ENCODE data around the gene GABRG3. TPM values are rescaled to one million over a fixed set of nuclear protein-coding genes. Genes with fewer than 3 reads are reported as not detected.

Gene GABRG3
- total and polyA plus RNA-seq, 9 of the 15 experiments (the other 6 are each of a cell fraction or from before 2014, with no cell fraction given), result 4.0 to 15.1 (median 11.2) TPM

GRCh38 chr15:26941489-26941888 is 29.5 kb upstream of the GABRG3 start:
- Histone ChIP-seq H3K4me2 (ENCODE audit: insufficient read depth, low read length) (no peak overlapping the region), H3K9me3 (replicated peaks; ENCODE audit: control insufficient read depth, insufficient read depth, low read depth, low read length) (no peaks in the 10 kb centered on the region), H3K9me1 (ENCODE audit: control insufficient read depth, insufficient read depth, low read length) (peaks cover 2% of the 10 kb centered on the region), H3K9ac (ENCODE audit: insufficient read depth in 1 of 2, low read depth in 2 of 2, low read length in 2 of 2) (no peak overlapping the region), H3K36me3 (ENCODE audit: control insufficient read depth, insufficient read depth, low read length) (no peaks in the 10 kb centered on the region), H4K20me1 (replicated peaks; ENCODE audit: control insufficient read depth, insufficient read depth, low read length) (no peaks in the 10 kb centered on the region), H3K27me3 (ENCODE audit: control insufficient read depth in 2 of 2, insufficient read depth in 2 of 2, low read length in 2 of 2) (peaks cover 2 to 46% of the 10 kb centered on the region in 2 experiments; a peak in 3 of 5 replicates), H3K79me2 (ENCODE audit: control insufficient read depth, insufficient read depth, low read length) (no peaks in the 10 kb centered on the region), H2AFZ (ENCODE audit: low read depth, low read length) (no peak overlapping the region), H3K27ac (ENCODE audit: extremely low read depth, low read depth, low read length) (no peak overlapping the region), H3K4me1 (replicated peaks in 1 of 2; ENCODE audit: control insufficient read depth in 2 of 2, insufficient read depth in 2 of 2, low read length in 2 of 2) (no peaks in the 10 kb centered on the region), H3K4me3 (no peak overlapping the region)
- ATAC-seq (no peak), FAIRE-seq (no peak), DNase-seq (ENCODE audit: extremely low read depth in 1 of 4, low spot score in 3 of 4) (no peak)
- BruUV-seq (replicated peaks), result no TSS peak
- in situ Hi-C loops (cut with MboI) (no loop called here), intact Hi-C loops (cut with micrococcal nuclease) (no loop called here)
- WGBS (ENCODE audit: insufficient coverage, low coverage, missing lambda C conversion rate), result 0% methylated on average over 4 of the region's 5 CpGs
- POLR2A ChIA-PET, result interaction anchor here (0.6 kb wide), 1 partner anchor 18 kb away, joined by 5 read pairs; no protein-coding TSS in a partner anchor
- CTCF ChIA-PET (ENCODE audit: low intra/inter-chr PET ratio), result no interaction called here
- TF ChIP-seq ELK3 (CRISPR knock-in tag; IDR thresholded peaks at IDR 0.05) (no peak), ZBTB43 (CRISPR knock-in tag; IDR thresholded peaks at IDR 0.05) (no peak), CBX1 (IDR thresholded peaks at IDR 0.05; ENCODE audit: low read depth) (no peak), GTF2A2 (tag; IDR thresholded peaks at IDR 0.05) (no peak)

Measured in K562 (cell line).